Kidney glomerular epithelial cell (primary cell): ENCODE data around the gene MAFF.
"Not testable (repeated sequence)": the region's sequence is repeated elsewhere in the genome, so short reads cannot be mapped to it uniquely, and the experiment has no call there.

Experiments used
- DNase-seq: peaks from one replicate; lab custom pipeline; 2025; lab: John Stamatoyannopoulos, UW

The MAFF gene

DNA sequence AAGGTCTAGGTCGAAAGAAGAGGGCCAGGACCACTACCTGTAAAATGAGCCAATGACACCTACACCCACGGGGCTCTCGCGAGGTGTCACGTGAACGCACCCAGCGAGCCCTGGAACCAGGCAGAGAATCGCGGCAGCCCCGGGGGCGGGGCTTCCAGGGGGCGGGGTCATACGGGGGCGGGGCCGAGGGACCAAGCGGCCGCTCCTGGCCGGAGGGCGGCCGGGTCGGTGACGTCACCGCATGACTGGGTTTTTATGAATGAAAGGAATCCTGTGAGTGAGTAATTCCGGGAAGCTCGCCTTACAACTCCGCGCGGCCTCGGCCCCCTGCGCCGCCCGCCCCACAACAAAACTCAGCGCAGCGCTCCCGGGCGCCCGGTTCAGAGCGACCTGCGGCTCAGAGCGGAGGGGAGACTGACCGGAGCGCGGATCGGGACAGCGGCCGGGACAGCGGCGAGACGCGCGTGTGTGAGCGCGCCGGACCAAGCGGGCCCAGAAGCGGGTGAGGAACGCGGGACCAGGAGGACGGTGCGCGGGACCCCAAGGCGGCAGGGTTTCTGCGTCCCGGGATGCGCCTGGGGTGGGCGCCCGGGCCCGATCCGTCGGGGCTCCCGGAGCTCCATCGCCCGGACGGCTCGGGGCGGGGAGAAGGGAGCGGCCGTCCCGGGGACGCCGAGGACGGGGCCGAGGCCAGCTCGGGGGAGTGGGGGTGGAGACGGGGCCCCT, at the start of gene MAFF:
TSS of gene MAFF (plus strand) at position 284 of the 726 bp plus-strand sequence. CDS start 11,860 bp downstream, outside the sequence.
- DNase-seq: peak; percentile 90

DNA sequence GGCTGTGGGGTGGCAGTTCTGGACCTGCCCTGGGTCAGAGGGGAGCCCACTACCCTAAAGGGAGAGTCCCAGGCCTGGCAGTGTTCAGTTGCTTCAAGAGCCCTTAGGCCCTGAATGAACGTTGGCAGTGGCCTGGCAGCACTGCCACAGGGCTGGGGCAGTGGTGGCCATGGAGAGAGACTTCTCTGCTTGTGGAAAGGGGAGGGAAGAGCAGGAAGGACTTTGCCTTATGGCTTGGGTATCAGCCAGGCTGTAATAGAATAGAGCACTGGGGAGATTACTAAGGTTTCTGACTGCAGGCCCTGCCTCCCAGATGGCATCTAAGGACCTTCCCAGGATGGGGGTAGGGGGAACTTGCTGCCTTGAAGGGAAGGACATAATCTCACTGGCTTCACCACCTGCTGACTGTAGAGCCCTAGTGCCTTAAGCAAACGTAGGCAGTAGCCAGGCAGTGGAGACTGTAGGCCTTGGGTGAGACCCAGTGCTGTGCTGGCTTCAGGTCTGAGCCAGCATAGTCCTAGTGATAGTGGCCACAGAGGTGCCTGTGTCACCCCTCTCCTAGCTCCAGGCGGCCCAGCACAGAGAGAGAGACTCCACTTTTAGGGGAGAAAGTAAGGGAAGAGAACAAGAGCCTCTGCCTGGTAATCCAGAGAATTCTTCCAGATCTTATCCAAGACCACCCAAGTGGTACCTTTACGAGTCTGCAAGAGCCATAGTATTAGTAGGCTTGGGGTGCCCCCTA, 47.8 kb upstream of the MAFF start:
- no peak for DNase-seq

DNA sequence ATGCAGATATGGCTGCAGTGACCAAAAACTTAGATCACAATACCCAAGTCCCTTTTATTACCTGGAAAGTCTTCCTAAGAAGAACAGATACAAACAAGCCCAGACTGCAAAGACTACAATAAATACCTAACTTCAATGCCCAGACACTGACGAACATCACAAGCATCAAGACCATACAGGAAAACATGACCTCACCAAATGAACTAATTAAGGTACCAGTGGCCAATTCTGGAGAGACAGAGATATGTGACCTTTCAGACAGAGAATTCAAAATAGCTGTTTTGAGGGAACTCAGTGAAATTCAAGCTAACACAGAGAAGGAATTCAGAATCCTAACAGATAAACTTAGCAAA, 47.3 kb upstream of the MAFF start:
- not testable (repeated sequence) for DNase-seq

GRCh38 chr22:38155703-38156102, 46.1 kb upstream of the MAFF start:
- no peak for DNase-seq

GRCh38 chr22:38162881-38163843, 38.6 kb upstream of the MAFF start:
- DNase-seq: no peak

- DNase-seq: peak; percentile 67
Observed at GRCh38 chr22:38163844-38164550, 37.8 kb upstream of the MAFF start.

GRCh38 chr22:38164551-38164918, 37.3 kb upstream of the MAFF start:
- no peak for DNase-seq

DNA sequence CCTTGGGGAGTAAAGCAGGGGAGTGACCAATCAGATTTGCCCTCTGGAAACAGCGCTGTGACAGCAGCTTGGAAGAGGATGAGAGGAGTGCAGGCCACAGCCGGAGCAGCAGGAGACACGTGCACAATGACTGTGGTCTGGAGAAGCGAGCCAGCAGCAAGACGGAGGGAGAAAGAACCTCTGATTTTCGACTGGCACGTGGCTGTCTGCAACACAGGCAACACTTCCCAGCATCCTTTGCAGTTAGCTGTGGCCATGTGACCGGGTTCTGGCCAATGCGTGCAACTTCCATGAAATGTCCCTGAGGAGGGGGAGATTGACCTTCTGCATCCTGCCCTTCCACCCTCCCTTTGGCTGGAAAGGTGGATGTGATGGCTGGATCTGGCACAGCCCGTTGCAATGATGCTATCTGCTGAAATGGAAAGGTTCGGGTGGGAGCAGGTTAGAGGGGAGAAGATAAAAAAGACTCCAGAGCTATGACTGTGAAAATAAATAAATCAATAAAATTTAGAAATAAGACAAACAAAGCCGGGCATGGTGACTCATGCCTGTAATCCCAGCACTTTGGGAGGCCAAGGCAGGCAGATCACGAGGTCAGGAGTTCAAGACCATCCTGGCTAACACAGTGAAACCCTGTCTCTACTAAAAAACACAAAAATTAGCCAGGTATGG, 35.7 kb upstream of the MAFF start:
- no peak for DNase-seq

GRCh38 chr22:38167988-38168407, 33.8 kb upstream of the MAFF start:
- no peak for DNase-seq

DNA sequence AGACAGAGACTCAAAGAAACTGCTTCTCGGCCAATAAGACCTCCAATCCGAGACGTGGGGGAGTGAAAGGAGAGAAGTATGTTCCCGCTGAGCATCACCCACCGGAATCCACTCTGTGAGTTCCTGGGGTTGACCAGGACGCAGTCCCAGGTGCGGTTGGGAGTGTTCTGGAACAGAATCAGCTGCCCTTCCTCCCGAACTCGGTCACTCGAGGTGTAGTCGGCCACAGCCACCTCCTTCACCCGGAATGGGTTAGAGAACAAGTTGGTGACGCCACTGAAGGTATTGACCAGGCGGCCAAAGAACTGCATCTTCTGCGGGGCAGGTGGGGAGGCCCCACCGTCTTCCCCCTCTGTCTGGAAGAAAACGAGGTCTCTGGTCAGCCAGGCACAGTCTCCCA, 32.7 kb upstream of the MAFF start:
- DNase-seq: no peak

GRCh38 chr22:38170469-38170868, 31.3 kb upstream of the MAFF start:
- DNase-seq: no peak

DNA sequence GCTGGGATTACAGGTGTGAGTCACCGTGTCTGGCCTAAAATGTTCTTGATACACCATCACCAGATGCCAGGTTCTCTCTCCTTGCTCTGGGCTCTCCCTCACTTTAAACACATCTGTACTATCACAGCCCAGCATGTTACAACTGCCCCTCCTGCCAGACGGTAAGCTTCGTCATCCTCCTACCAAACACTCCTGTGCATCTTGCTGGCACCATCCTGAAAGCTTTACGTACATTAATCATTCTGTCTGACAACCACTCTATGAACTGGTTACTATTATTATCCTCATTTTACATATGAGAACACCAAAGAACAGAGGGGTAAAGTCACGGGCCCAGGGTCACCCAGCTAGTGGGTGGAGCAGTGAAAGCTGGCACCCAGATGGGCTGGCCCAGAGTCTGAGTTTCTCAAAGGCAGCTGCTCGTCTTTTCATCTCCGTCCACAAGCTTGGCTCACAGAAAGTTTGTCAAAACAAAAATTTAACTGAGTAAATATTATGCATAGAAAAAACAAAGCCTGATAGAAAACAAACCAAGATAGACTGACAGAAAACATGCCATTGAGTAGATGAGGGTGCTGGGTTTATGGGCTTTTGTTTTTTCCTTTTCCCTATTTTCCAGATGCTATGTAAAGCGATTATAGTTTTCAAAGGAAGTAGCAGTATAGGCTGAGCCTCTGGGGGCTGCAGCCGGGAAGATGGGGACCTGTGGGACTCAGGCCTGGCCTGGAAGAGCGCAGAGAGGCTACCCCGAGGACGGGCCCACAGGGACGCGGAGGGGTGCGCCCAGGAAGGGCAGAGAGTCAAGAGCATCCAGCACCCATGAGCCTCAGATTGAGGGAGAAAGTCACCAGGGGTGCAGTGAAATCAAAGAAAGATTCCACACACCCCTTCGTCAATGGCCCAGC, 29.6 kb upstream of the MAFF start:
- DNase-seq: no peak

- no peak for DNase-seq
Observed at GRCh38 chr22:38172832-38173640, 28.8 kb upstream of the MAFF start.

DNA sequence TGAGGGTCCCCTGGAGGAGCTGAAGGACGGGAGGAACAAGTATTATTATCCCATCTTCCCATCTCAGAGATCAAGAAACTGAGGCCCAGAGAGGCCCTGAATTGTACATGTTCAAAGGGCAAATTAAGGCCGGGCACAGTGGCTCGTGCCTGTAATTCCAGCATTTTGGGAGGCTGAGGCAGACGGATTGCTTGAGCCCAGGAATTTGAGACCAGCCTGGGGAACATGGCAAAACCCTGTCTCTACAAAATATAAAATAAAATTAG, 28.2 kb upstream of the MAFF start:
- DNase-seq: no peak

DNA sequence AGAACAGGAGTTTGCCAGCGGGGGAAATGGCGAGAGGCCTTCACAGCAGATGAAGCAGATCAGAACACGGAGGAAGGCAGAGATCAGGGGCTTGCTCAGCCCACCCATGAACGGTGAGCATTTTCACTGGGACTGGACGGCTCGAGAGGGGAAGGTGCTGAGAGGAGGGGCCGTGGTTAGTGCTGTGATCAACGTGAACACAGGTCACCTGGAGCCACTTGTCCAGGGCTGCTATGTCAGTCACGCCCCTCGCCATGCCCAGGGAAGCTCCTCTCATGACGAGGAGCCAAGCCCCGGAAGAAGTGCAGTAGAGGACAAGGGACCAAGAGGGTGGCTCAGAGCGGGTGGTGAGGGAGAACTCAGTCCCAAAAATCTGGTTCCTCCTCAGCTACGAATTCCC, 27.2 kb upstream of the MAFF start:
- DNase-seq: no peak

GRCh38 chr22:38175206-38176118, 26.3 kb upstream of the MAFF start:
- no peak for DNase-seq

- DNase-seq: no peak
Observed at GRCh38 chr22:38176170-38176741, 25.5 kb upstream of the MAFF start.

DNA sequence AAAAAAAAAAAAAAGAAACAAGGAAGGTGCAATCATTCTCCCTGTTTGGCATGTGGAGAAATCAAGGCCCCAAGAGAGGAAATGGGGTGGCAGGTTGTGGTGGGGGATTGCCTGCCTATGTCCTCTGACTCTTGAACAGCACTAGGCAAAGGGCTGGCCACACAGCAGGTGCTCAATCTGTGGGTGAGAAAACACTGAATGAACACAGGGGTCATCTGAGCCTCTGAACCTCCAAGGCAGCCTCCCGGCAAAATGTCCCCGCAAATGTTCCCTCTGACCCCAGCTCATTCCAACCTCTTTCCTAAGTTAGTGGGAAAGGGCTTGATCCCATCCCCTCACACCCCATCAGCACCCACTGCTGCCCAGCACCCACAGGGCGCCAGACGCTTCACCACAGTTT, 24.8 kb upstream of the MAFF start:
- DNase-seq: no peak
